Measurements from ENCODE around the gene CA12. TPM values are rescaled to one million over a fixed set of nuclear protein-coding genes. Genes with fewer than 3 reads are reported as not detected.

The CA12 gene
- total RNA-seq, 1 experiment from 2014 or later, result 0.97 TPM

- Histone ChIP-seq H3K27ac (ENCODE audit: low read depth, low read length, poor library complexity, severe bottlenecking) (no peak overlapping the region), H3K9me3 (ENCODE audit: low read depth, low read length, poor library complexity, severe bottlenecking) (no peaks in the 10 kb centered on the region), H3K36me3 (ENCODE audit: insufficient read depth, low read length, poor library complexity, severe bottlenecking) (no peaks in the 10 kb centered on the region), H3K4me1 (ENCODE audit: insufficient read depth, low read length, poor library complexity, severe bottlenecking) (peaks cover 25% of the 10 kb centered on the region), H3K27me3 (replicated peaks; ENCODE audit: insufficient read depth, low read depth, low read length, poor library complexity) (no peaks in the 10 kb centered on the region), H3K4me3 (ENCODE audit: low read depth, low read length, poor library complexity, severe bottlenecking) (no peak overlapping the region)
- no TSS peak for BruUV-seq (replicated peaks)
- CTCF ChIA-PET, result interaction anchor here (0.6 to 1.0 kb wide), 11 partner anchors 9 to 519 kb away, joined by 3 to 10 read pairs (median 3); no protein-coding TSS in a partner anchor
- intact Hi-C loops (cut with micrococcal nuclease; ENCODE audit: unreplicated experiment), result loop anchor here (1.0 to 5.0 kb wide), 2 partner anchors 111 to 355 kb away; no protein-coding TSS in a partner anchor
- POLR2A ChIA-PET (ENCODE audit: low non-redundant PET), result no interaction called here
- peak; percentile 67 for DNase-seq (ENCODE audit: low spot score)
- TF ChIP-seq EZH2 (IDR thresholded peaks at IDR 0.05; ENCODE audit: borderline replicate concordance, low read depth, low read length, poor library complexity, severe bottlenecking), result no peak
- TF ChIP-seq, protein P1, sequence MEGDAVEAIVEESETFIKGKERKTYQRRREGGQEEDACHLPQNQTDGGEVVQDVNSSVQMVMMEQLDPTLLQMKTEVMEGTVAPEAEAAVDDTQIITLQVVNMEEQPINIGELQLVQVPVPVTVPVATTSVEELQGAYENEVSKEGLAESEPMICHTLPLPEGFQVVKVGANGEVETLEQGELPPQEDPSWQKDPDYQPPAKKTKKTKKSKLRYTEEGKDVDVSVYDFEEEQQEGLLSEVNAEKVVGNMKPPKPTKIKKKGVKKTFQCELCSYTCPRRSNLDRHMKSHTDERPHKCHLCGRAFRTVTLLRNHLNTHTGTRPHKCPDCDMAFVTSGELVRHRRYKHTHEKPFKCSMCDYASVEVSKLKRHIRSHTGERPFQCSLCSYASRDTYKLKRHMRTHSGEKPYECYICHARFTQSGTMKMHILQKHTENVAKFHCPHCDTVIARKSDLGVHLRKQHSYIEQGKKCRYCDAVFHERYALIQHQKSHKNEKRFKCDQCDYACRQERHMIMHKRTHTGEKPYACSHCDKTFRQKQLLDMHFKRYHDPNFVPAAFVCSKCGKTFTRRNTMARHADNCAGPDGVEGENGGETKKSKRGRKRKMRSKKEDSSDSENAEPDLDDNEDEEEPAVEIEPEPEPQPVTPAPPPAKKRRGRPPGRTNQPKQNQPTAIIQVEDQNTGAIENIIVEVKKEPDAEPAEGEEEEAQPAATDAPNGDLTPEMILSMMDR (conservative IDR thresholded peaks at IDR 0.05; ENCODE audit: low read depth, low read length), result peak; percentile 68
Measured at GRCh38 chr15:63402498-63403253, 21.0 kb upstream of the CA12 start.

GRCh38 chr15:63401714-63402497 is 20.3 kb upstream of the CA12 start:
- no peak for DNase-seq (ENCODE audit: low spot score)
- ChIA-PET CTCF (interaction anchor here (0.6 to 1.0 kb wide), 9 partner anchors 10 to 354 kb away, joined by 3 to 10 read pairs (median 4); no protein-coding TSS in a partner anchor), POLR2A (ENCODE audit: low non-redundant PET) (no interaction called here)
- H3K4me3 ChIP-seq (ENCODE audit: low read depth, low read length, poor library complexity, severe bottlenecking), result no peak overlapping the region
- no peaks in the 10 kb centered on the region for H3K36me3 ChIP-seq (ENCODE audit: insufficient read depth, low read length, poor library complexity, severe bottlenecking)
- H3K4me1 ChIP-seq (ENCODE audit: insufficient read depth, low read length, poor library complexity, severe bottlenecking), result peaks cover 17% of the 10 kb centered on the region
- no peaks in the 10 kb centered on the region for H3K27me3 ChIP-seq (replicated peaks; ENCODE audit: insufficient read depth, low read depth, low read length, poor library complexity)
- H3K27ac ChIP-seq (ENCODE audit: low read depth, low read length, poor library complexity, severe bottlenecking), result no peak overlapping the region
- intact Hi-C loops (cut with micrococcal nuclease; ENCODE audit: unreplicated experiment), result loop anchor here (1.0 to 5.0 kb wide), 2 partner anchors 111 to 355 kb away; no protein-coding TSS in a partner anchor
- no TSS peak for BruUV-seq (replicated peaks)
- no peaks in the 10 kb centered on the region for H3K9me3 ChIP-seq (ENCODE audit: low read depth, low read length, poor library complexity, severe bottlenecking)
- TF ChIP-seq, protein P1 (conservative IDR thresholded peaks at IDR 0.05; ENCODE audit: low read depth, low read length), result no peak
- TF ChIP-seq EZH2 (IDR thresholded peaks at IDR 0.05; ENCODE audit: borderline replicate concordance, low read depth, low read length, poor library complexity, severe bottlenecking), result no peak

DNA sequence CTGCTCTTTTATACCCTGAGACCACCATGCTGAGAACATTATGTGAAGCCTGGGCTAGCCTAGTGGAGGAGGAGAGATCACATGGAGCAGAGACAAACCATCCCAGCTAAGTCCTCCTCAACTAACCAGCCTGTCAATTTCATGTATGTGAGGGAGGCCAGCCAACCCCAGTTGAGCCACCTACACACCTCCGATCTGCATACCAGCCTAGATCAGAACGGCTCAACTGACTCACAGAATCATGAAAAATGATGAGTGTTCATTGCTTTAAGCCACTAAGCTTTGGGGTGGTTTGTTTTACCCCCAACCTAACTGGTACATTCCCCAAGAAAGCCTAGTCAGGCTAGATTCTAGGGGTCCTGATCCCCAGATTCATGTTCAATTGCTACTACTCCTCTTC is 19.4 kb upstream of the CA12 start:
- Histone ChIP-seq H3K4me3 (ENCODE audit: low read depth, low read length, poor library complexity, severe bottlenecking) (no peak overlapping the region), H3K27ac (ENCODE audit: low read depth, low read length, poor library complexity, severe bottlenecking) (no peak overlapping the region), H3K27me3 (replicated peaks; ENCODE audit: insufficient read depth, low read depth, low read length, poor library complexity) (no peaks in the 10 kb centered on the region), H3K4me1 (ENCODE audit: insufficient read depth, low read length, poor library complexity, severe bottlenecking) (peaks cover 10% of the 10 kb centered on the region), H3K36me3 (ENCODE audit: insufficient read depth, low read length, poor library complexity, severe bottlenecking) (no peaks in the 10 kb centered on the region), H3K9me3 (ENCODE audit: low read depth, low read length, poor library complexity, severe bottlenecking) (no peaks in the 10 kb centered on the region)
- intact Hi-C loops (cut with micrococcal nuclease; ENCODE audit: unreplicated experiment), result loop anchor here (5.0 kb wide), 1 partner anchor 354 kb away; no protein-coding TSS in a partner anchor
- ChIA-PET POLR2A (ENCODE audit: low non-redundant PET) (no interaction called here), CTCF (interaction anchor here (0.6 kb wide), 1 partner anchor 10 kb away, joined by 4 read pairs; no protein-coding TSS in a partner anchor)
- TF ChIP-seq, protein P1 (conservative IDR thresholded peaks at IDR 0.05; ENCODE audit: low read depth, low read length), result no peak
- TF ChIP-seq EZH2 (IDR thresholded peaks at IDR 0.05; ENCODE audit: borderline replicate concordance, low read depth, low read length, poor library complexity, severe bottlenecking), result no peak
- no TSS peak for BruUV-seq (replicated peaks)
- no peak for DNase-seq (ENCODE audit: low spot score)

Data from A673 (cell line).